Progenitor cell of endocrine pancreas (in vitro differentiated cells): ENCODE data around the gene PYGB. TPM values are rescaled to one million over a fixed set of nuclear protein-coding genes. Genes with fewer than 3 reads are reported as not detected.
"Not testable (repeated sequence)": the region's sequence is repeated elsewhere in the genome, so short reads cannot be mapped to it uniquely, and the experiment has no call there.

Experiments used
- DNase-seq: peaks from one replicate; pipeline ENCODE4 v3.0.0; 2021; ENCODE audit warnings: low spot score; ENCODE audit not compliant: unreplicated experiment
- H3K27ac Mint-ChIP-seq: 2 replicates; pipeline ENCODE4 v1.8.0; 2021; ENCODE audit warnings: mild to moderate bottlenecking, moderate library complexity, mixed read lengths
- H3K27me3 Mint-ChIP-seq: 2 replicates; pipeline ENCODE4 v1.8.0; 2021; ENCODE audit warnings: mixed read lengths
- H3K36me3 Mint-ChIP-seq: 2 replicates; pipeline ENCODE4 v1.8.0; 2022; ENCODE audit warnings: mixed read lengths; ENCODE audit not compliant: insufficient read depth
- H3K4me1 Mint-ChIP-seq: 2 replicates; pipeline ENCODE4 v1.8.0; 2021; ENCODE audit warnings: low read depth, mixed read lengths
- H3K4me3 Mint-ChIP-seq: 2 replicates; pipeline ENCODE4 v1.8.0; 2021; ENCODE audit warnings: low read depth, mild to moderate bottlenecking, moderate library complexity, mixed read lengths
- H3K9me3 Mint-ChIP-seq: 2 replicates; pipeline ENCODE4 v1.8.0; 2021; ENCODE audit warnings: low read depth, mixed read lengths
- CTCF ChIP-seq: fragments of 200-600 bp; sonication (generic); IDR thresholded peaks from one replicate; pipeline ENCODE4 v1.5.0; 2021; ENCODE audit warnings: antibody characterized with exemption, mild to moderate bottlenecking; ENCODE audit not compliant: unreplicated experiment
- total RNA-seq: library from RNA; stranded (reverse); gene quantifications from 2 replicates; pipeline ENCODE4 v1.2.1, GENCODE V29; 2021

The PYGB gene
- total RNA-seq, 1 donor from 2014 or later = 54.4 TPM

GRCh38 chr20:25324412-25324811 is 76.5 kb downstream of the PYGB start:
- peaks cover 4% of the 10 kb centered on the region for H3K36me3 Mint-ChIP-seq
- H3K9me3 Mint-ChIP-seq = no peaks in the 10 kb centered on the region
- no peak for DNase-seq
- no peak overlapping the region for H3K27ac Mint-ChIP-seq
- no peaks in the 10 kb centered on the region for H3K27me3 Mint-ChIP-seq
- no peak overlapping the region for H3K4me3 Mint-ChIP-seq
- no peaks in the 10 kb centered on the region for H3K4me1 Mint-ChIP-seq
- no peak for TF ChIP-seq CTCF

GRCh38 chr20:25325073-25325472 is 77.2 kb downstream of the PYGB start:
- Mint-ChIP-seq H3K27ac (no peak overlapping the region), H3K36me3 (peaks cover 9% of the 10 kb centered on the region), H3K9me3 (peaks cover 6% of the 10 kb centered on the region), H3K4me3 (no peak overlapping the region), H3K27me3 (no peaks in the 10 kb centered on the region), H3K4me1 (no peaks in the 10 kb centered on the region)
- TF ChIP-seq CTCF = no peak
- DNase-seq = no peak

GRCh38 chr20:25325997-25326396 is 78.1 kb downstream of the PYGB start:
- DNase-seq = no peak
- no peak overlapping the region for H3K4me3 Mint-ChIP-seq
- no peak overlapping the region for H3K27ac Mint-ChIP-seq
- TF ChIP-seq CTCF = no peak
- H3K27me3 Mint-ChIP-seq = no peaks in the 10 kb centered on the region
- H3K36me3 Mint-ChIP-seq = peaks cover 9% of the 10 kb centered on the region
- H3K9me3 Mint-ChIP-seq = peaks cover 6% of the 10 kb centered on the region
- H3K4me1 Mint-ChIP-seq = no peaks in the 10 kb centered on the region

- no peak overlapping the region for H3K27ac Mint-ChIP-seq
Measured at GRCh38 chr20:25327521-25328235, 79.8 kb downstream of the PYGB start.

GRCh38 chr20:25328954-25329498 is 81.1 kb downstream of the PYGB start:
- Mint-ChIP-seq H3K9me3 (peaks cover 6% of the 10 kb centered on the region), H3K27ac (no peak overlapping the region), H3K27me3 (no peaks in the 10 kb centered on the region), H3K4me1 (no peaks in the 10 kb centered on the region), H3K36me3 (peaks cover 7% of the 10 kb centered on the region), H3K4me3 (no peak overlapping the region)
- DNase-seq = no peak
- no peak for TF ChIP-seq CTCF

More at GRCh38 chr20:25327521-25328235, 79.8 kb downstream of the PYGB start:
- Mint-ChIP-seq H3K36me3 (peaks cover 6% of the 10 kb centered on the region), H3K4me1 (no peaks in the 10 kb centered on the region), H3K4me3 (no peak overlapping the region), H3K9me3 (peaks cover 6% of the 10 kb centered on the region), H3K27me3 (no peaks in the 10 kb centered on the region)
- no peak for TF ChIP-seq CTCF
- DNase-seq = no peak

GRCh38 chr20:25334972-25335371 is 87.1 kb downstream of the PYGB start:
- H3K4me3 Mint-ChIP-seq = not testable (repeated sequence)

More at GRCh38 chr20:25334972-25335371, 87.1 kb downstream of the PYGB start:
- DNase-seq, H3K9me3 Mint-ChIP-seq, H3K27me3 Mint-ChIP-seq, H3K27ac Mint-ChIP-seq: not testable (repeated sequence)
- peaks cover 21% of the 10 kb centered on the region for H3K4me1 Mint-ChIP-seq
- H3K36me3 Mint-ChIP-seq = peaks cover 11% of the 10 kb centered on the region
